ENCODE data around the gene TPP2.

Gene TPP2

DNA sequence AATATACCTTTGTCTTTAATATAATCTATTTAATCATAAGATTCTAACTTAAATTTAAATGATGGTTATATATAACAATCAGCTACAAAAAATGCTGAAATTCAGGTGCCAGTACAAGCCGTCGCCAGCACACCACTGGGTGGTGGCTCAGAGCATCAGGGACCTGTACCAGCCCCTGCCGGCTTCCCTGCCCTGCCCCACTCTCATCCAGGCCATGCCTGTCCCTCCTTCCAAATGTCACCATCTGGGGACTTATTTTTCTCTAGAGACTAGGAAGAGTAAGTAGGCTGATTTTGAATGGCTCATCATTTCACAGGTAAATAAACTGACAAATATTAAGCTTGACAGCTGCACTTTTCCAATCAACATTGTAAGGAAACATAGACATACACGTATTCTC is 96.5 kb downstream of the TPP2 start:
- DNase-seq (ENCODE audit: low read depth, low spot score), result no peak

DNA sequence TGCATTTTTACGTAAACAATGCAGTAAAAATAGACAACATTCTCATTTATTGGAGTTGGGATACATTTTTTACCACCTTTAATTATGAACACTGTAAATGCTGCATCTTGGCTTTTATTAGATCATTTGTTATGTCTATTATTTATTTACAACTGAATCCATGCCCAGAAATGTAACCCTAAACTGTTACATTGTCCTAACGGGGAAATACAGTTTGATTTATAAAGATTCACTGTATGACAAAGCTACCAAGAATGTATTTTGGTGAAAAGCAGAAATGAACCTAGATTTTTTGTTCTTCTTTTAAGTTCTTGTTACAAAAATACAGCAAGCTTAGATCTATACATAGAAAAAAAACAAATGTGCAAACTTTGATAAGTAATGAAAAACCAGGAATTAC is 97.0 kb downstream of the TPP2 start:
- DNase-seq (ENCODE audit: low read depth, low spot score), result no peak

DNA sequence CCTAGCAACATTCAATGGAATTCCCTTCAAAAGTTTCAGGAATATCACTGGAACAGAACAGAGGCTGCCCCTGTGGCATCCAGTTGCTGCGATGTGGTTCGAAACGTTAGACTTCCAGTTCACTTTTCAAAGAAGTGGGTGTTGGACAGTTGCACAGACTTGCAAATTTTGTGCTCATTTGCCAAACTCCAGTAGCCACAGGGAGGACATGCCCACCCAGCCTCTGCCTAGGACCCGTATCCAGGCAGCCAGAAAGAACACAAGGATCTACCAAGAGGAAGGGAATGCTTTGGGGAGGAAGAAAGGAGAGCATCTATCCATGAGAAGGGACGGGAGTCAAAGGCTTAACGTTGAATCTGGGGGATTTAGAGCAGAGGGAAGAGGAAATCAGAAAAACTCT is 98.2 kb downstream of the TPP2 start, which contains the start of gene METTL21C:
Gene METTL21C (minus strand): TSS at position 108 of the 400 bp plus-strand sequence. CDS start 546 bp downstream, outside the sequence.
- DNase-seq (ENCODE audit: low read depth, low spot score), result no peak

- DNase-seq (ENCODE audit: low read depth, low spot score), result no peak
Observed at GRCh38 chr13:102696465-102696864, 99.7 kb downstream of the TPP2 start.

GRCh38 chr13:102697264-102697663 is 100.5 kb downstream of the TPP2 start:
- DNase-seq (ENCODE audit: low read depth, low spot score), result no peak

DNA sequence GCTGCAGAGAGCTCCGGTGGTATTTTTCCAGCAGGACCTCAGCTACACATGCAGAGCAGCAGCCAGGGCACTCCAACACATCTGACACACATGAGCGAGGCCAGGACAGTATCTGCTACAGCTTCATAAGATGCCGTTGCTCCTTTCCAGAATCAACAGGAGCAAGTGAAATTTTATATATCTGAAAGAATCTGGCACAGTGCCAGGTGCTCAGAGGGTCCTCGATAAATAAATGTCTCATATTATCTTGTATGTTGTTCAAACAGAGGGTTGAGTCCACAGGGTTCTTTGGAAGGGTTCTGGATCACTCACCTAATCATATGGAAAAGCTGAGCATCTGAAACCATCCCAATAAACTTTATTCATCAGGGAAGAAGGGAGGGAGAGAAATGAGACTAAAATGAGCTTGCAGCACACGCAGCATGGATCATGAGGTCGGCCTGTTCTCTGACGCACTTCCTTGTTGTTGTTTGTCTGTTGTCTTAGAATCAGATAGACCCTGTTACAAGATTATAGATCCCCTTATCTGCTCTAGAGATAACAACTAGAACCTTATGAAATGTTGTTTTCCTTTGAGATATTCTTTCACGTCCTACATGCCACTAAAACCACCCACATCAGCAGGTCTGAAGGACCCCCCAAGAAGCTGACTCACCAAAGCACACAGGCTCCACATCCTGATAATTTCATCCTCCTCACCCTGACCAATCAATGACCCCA is 101.3 kb downstream of the TPP2 start:
- DNase-seq (ENCODE audit: low read depth, low spot score), result no peak

- DNase-seq (ENCODE audit: low read depth, low spot score), result no peak
Observed at GRCh38 chr13:102698649-102698980, 101.8 kb downstream of the TPP2 start.

DNA sequence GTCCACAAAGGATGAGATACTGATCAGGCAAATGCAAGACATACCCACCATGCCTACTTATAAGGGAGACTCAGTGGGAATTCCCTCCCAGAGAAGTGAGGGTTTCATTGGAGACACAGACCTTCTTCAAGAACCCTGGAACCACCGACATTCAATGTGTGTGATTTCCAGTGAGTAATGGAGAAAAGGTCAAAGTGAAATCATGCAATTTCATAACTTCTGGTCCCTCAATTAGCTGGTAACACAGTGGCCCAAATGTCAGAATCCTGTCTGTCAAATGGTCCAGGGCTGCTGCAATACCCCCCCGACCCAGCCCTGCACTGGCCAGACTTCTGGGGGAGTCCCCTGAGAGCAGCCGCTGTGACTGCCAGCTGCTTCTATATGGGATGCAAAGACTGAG is 102.7 kb downstream of the TPP2 start:
- DNase-seq (ENCODE audit: low read depth, low spot score), result no peak

- DNase-seq (ENCODE audit: low read depth, low spot score), result no peak
Observed at GRCh38 chr13:102700088-102701031, 103.6 kb downstream of the TPP2 start.

GRCh38 chr13:102701331-102701730 is 104.5 kb downstream of the TPP2 start:
- no peak for DNase-seq (ENCODE audit: low read depth, low spot score)

DNA sequence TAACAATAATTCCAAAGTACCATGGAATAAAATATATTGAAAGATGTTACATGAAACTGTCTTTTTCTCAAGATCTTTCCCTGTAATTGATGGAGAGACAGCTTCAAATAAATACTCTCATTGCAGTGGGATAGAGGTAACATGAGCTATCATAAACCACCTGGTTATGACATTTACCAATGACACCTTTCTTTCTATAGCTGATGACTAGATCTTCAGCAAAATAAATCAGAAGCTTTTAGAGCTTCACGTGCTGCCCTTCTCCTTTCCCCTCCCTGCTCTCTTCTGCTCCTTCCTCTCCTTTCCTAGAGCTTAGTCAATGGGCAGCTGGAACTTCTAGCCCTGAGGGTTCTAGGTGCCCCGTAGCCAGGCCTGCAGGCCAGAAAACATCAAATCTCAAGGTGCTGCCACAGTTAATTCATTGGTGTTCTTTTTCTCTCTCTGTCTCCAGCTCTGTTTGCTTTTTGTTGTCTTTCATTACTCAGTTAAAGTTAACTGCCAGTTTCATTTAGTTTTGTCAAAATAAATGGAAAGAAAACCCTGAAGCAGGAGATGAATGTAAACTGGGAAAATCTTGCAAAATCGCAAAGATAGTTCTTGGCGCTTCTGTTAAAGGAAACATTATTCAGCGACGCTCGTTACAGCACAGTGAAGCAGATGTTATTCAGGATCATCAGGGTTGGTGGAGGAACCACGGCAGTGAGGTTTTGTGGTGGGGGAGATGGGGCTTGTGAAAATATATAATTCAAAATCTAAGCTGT is 106.4 kb downstream of the TPP2 start:
- no peak for DNase-seq (ENCODE audit: low read depth, low spot score)

GRCh38 chr13:102703726-102704035 is 106.9 kb downstream of the TPP2 start:
- DNase-seq (ENCODE audit: low read depth, low spot score), result no peak

- DNase-seq (ENCODE audit: low read depth, low spot score), result no peak
Observed at GRCh38 chr13:102704238-102705058, 107.7 kb downstream of the TPP2 start.

GRCh38 chr13:102707467-102707866 is 110.7 kb downstream of the TPP2 start:
- DNase-seq (ENCODE audit: low read depth, low spot score), result no peak

DNA sequence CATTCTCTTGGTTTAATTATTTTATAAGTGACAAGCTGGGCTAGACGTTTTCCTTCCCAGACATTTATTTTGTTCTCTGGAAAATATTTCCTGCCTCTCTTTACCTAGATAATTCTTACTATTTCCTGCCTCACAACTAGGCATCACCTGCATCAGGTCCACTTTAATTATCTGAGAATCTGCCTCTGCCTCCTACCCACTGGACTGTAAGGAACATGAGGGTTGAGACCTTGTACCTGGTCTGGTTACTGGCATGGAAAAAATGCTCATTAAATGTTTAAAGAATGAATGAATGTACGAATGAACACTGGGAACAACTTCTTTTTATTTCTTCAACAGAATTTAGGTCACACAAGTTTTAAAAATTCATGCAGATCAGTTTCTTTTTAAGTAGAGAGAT is 111.4 kb downstream of the TPP2 start:
- DNase-seq (ENCODE audit: low read depth, low spot score), result no peak

GRCh38 chr13:102708991-102709390 is 112.2 kb downstream of the TPP2 start:
- DNase-seq (ENCODE audit: low read depth, low spot score), result no peak

GRCh38 chr13:102709536-102709935 is 112.8 kb downstream of the TPP2 start:
- DNase-seq (ENCODE audit: low read depth, low spot score), result no peak

DNA sequence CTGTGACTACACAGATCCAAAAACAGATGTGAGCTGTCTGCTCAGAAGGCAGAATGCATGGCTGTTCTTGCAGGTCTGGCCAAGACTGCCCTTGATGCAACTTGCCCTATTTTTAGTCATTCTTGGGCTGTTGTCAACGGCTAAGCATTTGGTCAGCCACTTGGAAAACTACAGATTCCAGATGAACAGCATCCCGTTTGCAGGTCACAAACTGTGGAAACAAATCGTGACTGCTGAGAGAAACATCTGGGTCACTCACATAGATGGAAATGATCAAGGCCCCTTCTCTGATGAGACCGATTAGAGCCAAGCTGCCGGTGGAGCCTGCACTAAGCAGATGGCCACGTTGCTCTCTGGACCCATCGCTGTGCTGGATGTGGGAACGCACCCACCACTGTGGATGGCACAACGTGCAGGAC is 113.5 kb downstream of the TPP2 start:
- no peak for DNase-seq (ENCODE audit: low read depth, low spot score)

GRCh38 chr13:102715447-102715846 is 118.7 kb downstream of the TPP2 start:
- no peak for DNase-seq (ENCODE audit: low read depth, low spot score)

- DNase-seq (ENCODE audit: low read depth, low spot score), result no peak
Observed at GRCh38 chr13:102718746-102719145, 122.0 kb downstream of the TPP2 start.

DNA sequence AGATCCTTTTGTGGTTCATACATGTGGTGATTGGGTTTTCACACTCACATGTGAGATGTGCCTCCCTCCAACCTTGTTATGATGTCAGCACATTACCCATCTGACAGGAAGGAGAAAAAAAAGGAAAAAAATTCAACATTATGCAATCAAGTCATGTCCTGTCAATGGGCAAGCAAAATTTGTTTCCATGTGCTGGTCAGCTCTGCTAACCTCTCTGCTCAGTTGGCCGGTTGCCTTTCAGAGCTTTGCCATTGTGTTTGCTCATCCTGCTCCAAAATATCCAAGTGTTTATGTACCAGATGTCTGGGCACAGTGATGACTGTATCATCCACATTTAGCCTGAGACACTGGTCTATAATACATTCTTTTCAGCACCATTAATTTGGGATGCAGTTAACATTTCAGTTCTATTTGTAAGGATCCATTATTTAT is 125.0 kb downstream of the TPP2 start:
- no peak for DNase-seq (ENCODE audit: low read depth, low spot score)
